Caco-2 (cell line): ENCODE results near the gene LRRC37B. TPM values are rescaled to one million over a fixed set of nuclear protein-coding genes. Genes with fewer than 3 reads are reported as not detected.

Experiments used
- BruUV-seq: library from RNA; stranded (reverse); fragments of 400-500 nt; replicated peaks from 2 replicates; lab custom pipeline; 2021; lab: Mats Ljungman, UMichigan
- CTCF ChIA-PET: fragments of 300-600 bp; sonication (Branson Sonifier 250); formaldehyde crosslinking; loops from one replicate; lab custom pipeline; 2022; ENCODE audit warnings: antibody characterized with exemption; lab: Charles Lee
- POLR2A ChIA-PET: fragments of 300-600 bp; sonication (Branson Sonifier 250); formaldehyde crosslinking; loops from one replicate; lab custom pipeline; 2022; ENCODE audit warnings: antibody characterized with exemption; lab: Charles Lee
- DNase-seq, 2 experiments: peaks; one replicate each; pipeline versions ENCODE4 v3.0.0 to v3.0.0-alpha.2; 2020 to 2022
- H3K27me3 ChIP-seq: replicated peaks from 2 replicates; pipeline ENCODE4 v1.6.0; 2011; ENCODE audit warnings: low read length; ENCODE audit not compliant: control insufficient read depth, insufficient read depth
- H3K36me3 ChIP-seq: 2 replicates; pipeline ENCODE4 v1.5.1; 2011; ENCODE audit warnings: low read length; ENCODE audit not compliant: control insufficient read depth, insufficient read depth
- H3K4me1 ChIP-seq: fragments of 250-450 bp; sonication (Bioruptor Pico); 2 replicates; pipeline ENCODE4 v1.5.1; 2020; ENCODE audit warnings: mild to moderate bottlenecking
- H3K4me3 ChIP-seq: 2 replicates; pipeline ENCODE4 v1.5.1; 2011; ENCODE audit warnings: low read depth, mild to moderate bottlenecking, control low read depth, low read length
- H3K9me3 ChIP-seq: fragments of 250-450 bp; sonication (Bioruptor Pico); 2 replicates; pipeline ENCODE4 v1.5.1; 2020; ENCODE audit warnings: mild to moderate bottlenecking, moderate library complexity
- H3K27ac Mint-ChIP-seq: one replicate; pipeline ENCODE4 v1.8.0; 2022; ENCODE audit warnings: mixed read lengths; ENCODE audit not compliant: unreplicated experiment
- H3K27me3 Mint-ChIP-seq: one replicate; pipeline ENCODE4 v1.8.0; 2022; ENCODE audit warnings: mixed read lengths; ENCODE audit not compliant: insufficient read depth, unreplicated experiment
- H3K36me3 Mint-ChIP-seq: one replicate; pipeline ENCODE4 v1.8.0; 2022; ENCODE audit warnings: mild to moderate bottlenecking, mixed read lengths; ENCODE audit not compliant: insufficient read depth, unreplicated experiment
- H3K4me1 Mint-ChIP-seq: one replicate; pipeline ENCODE4 v1.8.0; 2022; ENCODE audit warnings: low read depth, mixed read lengths; ENCODE audit not compliant: unreplicated experiment
- H3K4me3 Mint-ChIP-seq: one replicate; pipeline ENCODE4 v1.8.0; 2022; ENCODE audit warnings: mild to moderate bottlenecking, moderate library complexity, mixed read lengths; ENCODE audit not compliant: unreplicated experiment
- H3K9me3 Mint-ChIP-seq: one replicate; pipeline ENCODE4 v1.8.0; 2022; ENCODE audit warnings: mixed read lengths; ENCODE audit not compliant: unreplicated experiment
- intact Hi-C: fragments of 100-400 bp; cut with micrococcal nuclease; formaldehyde crosslinking; loops from one replicate; pipeline ENCODE4 v1.10.0; 2022; ENCODE audit not compliant: unreplicated experiment
- total RNA-seq: library from RNA; stranded (reverse); gene quantifications from 2 replicates; pipeline ENCODE4 v1.2.3, GENCODE V29; 2022
- TF ChIP-seq, protein P1 (sequence below), 2 experiments: fragments of 200-600 bp in 1 of 2; IDR thresholded peaks; 1 replicate in 1 of 2; 2 replicates in 1 of 2; pipeline versions ENCODE4 v1.5.1 to v1.8.0; 2011 to 2022; ENCODE audit warnings: antibody characterized with exemption in 1 of 2, control low read depth in 1 of 2, inconsistent platforms in 1 of 2, low read depth in 1 of 2, low read length in 1 of 2, mild to moderate bottlenecking in 1 of 2, moderate library complexity in 1 of 2; ENCODE audit not compliant: insufficient read depth in 1 of 2, severe bottlenecking in 1 of 2, unreplicated experiment in 1 of 2

Gene LRRC37B
- total RNA-seq, 1 experiment from 2014 or later, result 15.4 TPM

GRCh38 chr17:32009262-32009542 lies 2.0 kb downstream of the LRRC37B start:
- Mint-ChIP-seq H3K27me3 (no peaks in the 10 kb centered on the region), H3K4me1 (peaks cover 7% of the 10 kb centered on the region), H3K9me3 (no peaks in the 10 kb centered on the region), H3K27ac (no peak overlapping the region), H3K36me3 (peaks cover 5% of the 10 kb centered on the region), H3K4me3 (peak overlapping the region; percentile 84)
- intact Hi-C loops, result loop anchor here (5.0 kb wide), 1 partner anchor 128 kb away; no protein-coding TSS in a partner anchor
- H3K9me3 ChIP-seq, result no peaks in the 10 kb centered on the region
- POLR2A ChIA-PET, result no interaction called here
- CTCF ChIA-PET, result no interaction called here
- no peak for DNase-seq
- TF ChIP-seq, protein P1, sequence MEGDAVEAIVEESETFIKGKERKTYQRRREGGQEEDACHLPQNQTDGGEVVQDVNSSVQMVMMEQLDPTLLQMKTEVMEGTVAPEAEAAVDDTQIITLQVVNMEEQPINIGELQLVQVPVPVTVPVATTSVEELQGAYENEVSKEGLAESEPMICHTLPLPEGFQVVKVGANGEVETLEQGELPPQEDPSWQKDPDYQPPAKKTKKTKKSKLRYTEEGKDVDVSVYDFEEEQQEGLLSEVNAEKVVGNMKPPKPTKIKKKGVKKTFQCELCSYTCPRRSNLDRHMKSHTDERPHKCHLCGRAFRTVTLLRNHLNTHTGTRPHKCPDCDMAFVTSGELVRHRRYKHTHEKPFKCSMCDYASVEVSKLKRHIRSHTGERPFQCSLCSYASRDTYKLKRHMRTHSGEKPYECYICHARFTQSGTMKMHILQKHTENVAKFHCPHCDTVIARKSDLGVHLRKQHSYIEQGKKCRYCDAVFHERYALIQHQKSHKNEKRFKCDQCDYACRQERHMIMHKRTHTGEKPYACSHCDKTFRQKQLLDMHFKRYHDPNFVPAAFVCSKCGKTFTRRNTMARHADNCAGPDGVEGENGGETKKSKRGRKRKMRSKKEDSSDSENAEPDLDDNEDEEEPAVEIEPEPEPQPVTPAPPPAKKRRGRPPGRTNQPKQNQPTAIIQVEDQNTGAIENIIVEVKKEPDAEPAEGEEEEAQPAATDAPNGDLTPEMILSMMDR (IDR thresholded peaks at IDR 0.05; ENCODE audit: insufficient read depth in 1 of 2, low read depth in 1 of 2, low read length in 1 of 2, severe bottlenecking in 1 of 2, unreplicated experiment in 1 of 2), result no peak
- no TSS peak for BruUV-seq
- H3K36me3 ChIP-seq, result no peaks in the 10 kb centered on the region
- no peaks in the 10 kb centered on the region for H3K27me3 ChIP-seq
- H3K4me1 ChIP-seq, result peaks cover 9% of the 10 kb centered on the region; the same call in 1 of the 2 replicates
- H3K4me3 ChIP-seq, result no peak overlapping the region

- CTCF ChIA-PET, result no interaction called here
- no peak for DNase-seq
- no peaks in the 10 kb centered on the region for H3K9me3 Mint-ChIP-seq
- peaks cover 7% of the 10 kb centered on the region for H3K4me1 Mint-ChIP-seq
- no peaks in the 10 kb centered on the region for H3K27me3 Mint-ChIP-seq
- TF ChIP-seq, protein P1 (IDR thresholded peaks at IDR 0.05; ENCODE audit: insufficient read depth in 1 of 2, low read depth in 1 of 2, low read length in 1 of 2, severe bottlenecking in 1 of 2, unreplicated experiment in 1 of 2), result no peak
- H3K36me3 Mint-ChIP-seq, result peaks cover 5% of the 10 kb centered on the region
- Histone ChIP-seq H3K36me3 (no peaks in the 10 kb centered on the region), H3K4me3 (no peak overlapping the region), H3K4me1 (peaks cover 9% of the 10 kb centered on the region; the same call in 1 of the 2 replicates), H3K27me3 (no peaks in the 10 kb centered on the region), H3K9me3 (no peaks in the 10 kb centered on the region)
- no peak overlapping the region for H3K4me3 Mint-ChIP-seq
- POLR2A ChIA-PET, result no interaction called here
- intact Hi-C loops, result no loop called here
- H3K27ac Mint-ChIP-seq, result no peak overlapping the region
- BruUV-seq, result no TSS peak
These were observed 2.9 kb downstream of the LRRC37B start for GRCh38 chr17:32010114-32010513.

GRCh38 chr17:32015245-32016013 lies 8.2 kb downstream of the LRRC37B start:
- no peaks in the 10 kb centered on the region for H3K9me3 ChIP-seq
- H3K4me1 Mint-ChIP-seq, result peaks cover 5% of the 10 kb centered on the region
- H3K27me3 ChIP-seq, result no peaks in the 10 kb centered on the region
- CTCF ChIA-PET, result no interaction called here
- H3K9me3 Mint-ChIP-seq, result no peaks in the 10 kb centered on the region
- intact Hi-C loops, result no loop called here
- H3K4me3 Mint-ChIP-seq, result no peak overlapping the region
- H3K36me3 ChIP-seq, result no peaks in the 10 kb centered on the region; the same call in 1 of the 2 replicates
- no peak overlapping the region for H3K4me3 ChIP-seq
- H3K36me3 Mint-ChIP-seq, result peaks cover 5% of the 10 kb centered on the region
- POLR2A ChIA-PET, result no interaction called here
- no peak overlapping the region for H3K27ac Mint-ChIP-seq
- TF ChIP-seq, protein P1 (IDR thresholded peaks at IDR 0.05; ENCODE audit: insufficient read depth in 1 of 2, low read depth in 1 of 2, low read length in 1 of 2, severe bottlenecking in 1 of 2, unreplicated experiment in 1 of 2), result no peak
- no peaks in the 10 kb centered on the region for H3K27me3 Mint-ChIP-seq
- DNase-seq, result no peak
- no peaks in the 10 kb centered on the region for H3K4me1 ChIP-seq
- no TSS peak for BruUV-seq
